Measurements from ENCODE around the gene WASHC2A. TPM values are rescaled to one million over a fixed set of nuclear protein-coding genes. Genes with fewer than 3 reads are reported as not detected.
"Not testable (repeated sequence)": the region's sequence is repeated elsewhere in the genome, so short reads cannot be mapped to it uniquely, and the experiment has no call there.

Gene WASHC2A
- total RNA-seq, 1 donor = 62.6 TPM

DNA sequence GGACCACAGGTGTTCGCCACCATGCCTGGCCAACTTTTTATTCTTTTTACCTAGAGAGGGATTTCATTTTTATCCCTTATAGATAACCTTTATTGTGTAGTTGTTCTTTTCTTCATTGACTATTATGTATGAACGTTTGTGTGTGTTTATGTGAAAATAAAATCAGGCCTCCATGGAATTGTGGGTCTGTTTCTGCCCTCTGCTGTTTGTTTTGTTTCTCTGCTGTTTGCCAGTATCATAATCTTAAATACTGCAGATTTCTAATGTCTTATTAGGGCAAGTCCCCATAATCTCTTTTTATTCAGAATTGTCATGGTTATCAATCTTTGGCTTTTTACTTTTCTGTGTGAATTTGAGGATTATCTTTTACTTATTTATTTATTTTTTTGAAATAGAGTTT, 7.8 kb downstream of the WASHC2A start:
- DNase-seq (ENCODE audit: low read depth) = peak; percentile 2
- TF ChIP-seq, protein P1, sequence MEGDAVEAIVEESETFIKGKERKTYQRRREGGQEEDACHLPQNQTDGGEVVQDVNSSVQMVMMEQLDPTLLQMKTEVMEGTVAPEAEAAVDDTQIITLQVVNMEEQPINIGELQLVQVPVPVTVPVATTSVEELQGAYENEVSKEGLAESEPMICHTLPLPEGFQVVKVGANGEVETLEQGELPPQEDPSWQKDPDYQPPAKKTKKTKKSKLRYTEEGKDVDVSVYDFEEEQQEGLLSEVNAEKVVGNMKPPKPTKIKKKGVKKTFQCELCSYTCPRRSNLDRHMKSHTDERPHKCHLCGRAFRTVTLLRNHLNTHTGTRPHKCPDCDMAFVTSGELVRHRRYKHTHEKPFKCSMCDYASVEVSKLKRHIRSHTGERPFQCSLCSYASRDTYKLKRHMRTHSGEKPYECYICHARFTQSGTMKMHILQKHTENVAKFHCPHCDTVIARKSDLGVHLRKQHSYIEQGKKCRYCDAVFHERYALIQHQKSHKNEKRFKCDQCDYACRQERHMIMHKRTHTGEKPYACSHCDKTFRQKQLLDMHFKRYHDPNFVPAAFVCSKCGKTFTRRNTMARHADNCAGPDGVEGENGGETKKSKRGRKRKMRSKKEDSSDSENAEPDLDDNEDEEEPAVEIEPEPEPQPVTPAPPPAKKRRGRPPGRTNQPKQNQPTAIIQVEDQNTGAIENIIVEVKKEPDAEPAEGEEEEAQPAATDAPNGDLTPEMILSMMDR (IDR thresholded peaks at IDR 0.05; ENCODE audit: insufficient read depth, low read depth, low read length) = peak; percentile 8

DNA sequence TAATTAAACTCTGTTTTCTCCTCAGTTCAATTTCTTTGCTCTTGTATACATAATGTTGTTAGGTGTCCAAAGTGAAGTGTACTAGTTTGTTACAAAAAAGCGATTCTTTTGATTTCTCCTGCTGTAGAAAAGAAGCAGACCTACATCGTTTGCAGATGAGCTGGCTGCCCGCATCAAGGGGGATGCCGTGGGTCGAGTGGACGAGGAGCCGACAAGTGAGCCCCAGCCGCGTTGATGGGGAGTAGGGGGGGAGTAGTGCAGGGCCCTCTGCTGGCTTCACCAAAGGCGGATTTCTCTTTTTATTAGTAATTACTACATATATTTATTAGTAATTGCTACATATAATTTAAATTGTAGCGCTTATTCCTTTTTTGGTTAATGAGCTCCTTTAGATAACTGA, 23.6 kb downstream of the WASHC2A start:
- not testable (repeated sequence) for H3K4me3 ChIP-seq (ENCODE audit: low read depth, low read length); DNase-seq (ENCODE audit: low read depth)

More for the DNA sequence above, 7.8 kb downstream of the WASHC2A start:
- not testable (repeated sequence) for H3K4me3 ChIP-seq (ENCODE audit: low read depth, low read length)

DNA sequence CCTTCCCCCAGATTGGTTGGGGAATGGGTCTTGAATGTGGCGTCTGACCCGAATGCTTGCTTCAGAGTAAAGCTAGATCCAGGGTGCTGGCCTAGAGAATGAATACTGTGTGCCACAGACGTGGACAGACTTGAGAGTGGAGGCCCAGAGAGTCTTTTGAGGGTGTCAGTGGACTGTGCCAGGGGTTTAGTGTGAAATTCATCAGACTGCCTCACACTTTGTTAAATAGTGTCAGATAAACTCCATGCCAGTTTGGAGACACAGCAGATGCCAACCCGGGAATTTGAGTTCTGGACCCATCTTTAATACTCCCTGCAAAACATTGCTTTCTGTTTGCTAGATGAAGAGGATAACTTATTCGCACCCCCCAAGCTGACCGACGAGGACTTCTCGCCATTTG, 25.2 kb downstream of the WASHC2A start:
- H3K4me3 ChIP-seq (ENCODE audit: low read depth, low read length); DNase-seq (ENCODE audit: low read depth): not testable (repeated sequence)

DNA sequence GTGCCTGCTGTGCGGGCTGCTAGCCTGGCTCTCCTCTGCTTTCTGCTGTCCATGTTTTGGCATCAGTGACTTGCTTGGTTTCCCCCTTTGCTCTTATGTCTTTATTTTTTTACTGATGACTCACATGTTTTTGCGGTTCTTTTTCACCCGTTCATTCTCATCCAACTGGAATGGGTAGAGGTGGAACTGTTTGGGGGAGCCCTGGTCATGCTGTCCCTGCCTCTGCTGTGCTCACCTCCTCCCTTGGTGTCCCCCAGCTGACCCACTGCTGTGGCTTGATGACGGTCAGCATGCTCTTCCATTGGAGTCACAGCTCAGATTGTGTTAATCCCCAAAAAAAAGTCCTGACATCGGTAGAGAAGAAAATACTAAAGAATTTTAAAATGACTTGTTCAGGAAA, 26.9 kb downstream of the WASHC2A start:
- DNase-seq (ENCODE audit: low read depth) = not testable (repeated sequence)

DNA sequence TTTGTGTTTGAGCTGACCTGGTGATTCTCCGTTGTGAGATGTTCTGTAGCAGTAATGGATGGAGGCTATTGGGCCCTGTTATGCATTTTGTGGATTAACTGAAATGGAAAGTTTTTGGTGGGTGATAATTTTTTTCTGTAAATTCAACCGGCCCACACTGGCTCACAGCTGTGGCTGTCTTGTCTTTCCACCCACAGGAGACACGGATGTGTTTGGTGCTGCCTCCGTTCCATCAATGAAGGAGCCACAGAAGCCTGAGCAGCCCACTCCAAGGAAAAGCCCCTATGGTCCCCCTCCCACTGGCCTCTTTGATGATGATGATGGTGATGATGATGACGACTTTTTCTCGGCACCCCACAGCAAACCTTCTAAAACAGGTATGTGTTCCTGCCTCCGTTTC, 27.6 kb downstream of the WASHC2A start:
- DNase-seq (ENCODE audit: low read depth); H3K4me3 ChIP-seq (ENCODE audit: low read depth, low read length): not testable (repeated sequence)

More for the DNA sequence above, 26.9 kb downstream of the WASHC2A start:
- not testable (repeated sequence) for H3K4me3 ChIP-seq (ENCODE audit: low read depth, low read length)

DNA sequence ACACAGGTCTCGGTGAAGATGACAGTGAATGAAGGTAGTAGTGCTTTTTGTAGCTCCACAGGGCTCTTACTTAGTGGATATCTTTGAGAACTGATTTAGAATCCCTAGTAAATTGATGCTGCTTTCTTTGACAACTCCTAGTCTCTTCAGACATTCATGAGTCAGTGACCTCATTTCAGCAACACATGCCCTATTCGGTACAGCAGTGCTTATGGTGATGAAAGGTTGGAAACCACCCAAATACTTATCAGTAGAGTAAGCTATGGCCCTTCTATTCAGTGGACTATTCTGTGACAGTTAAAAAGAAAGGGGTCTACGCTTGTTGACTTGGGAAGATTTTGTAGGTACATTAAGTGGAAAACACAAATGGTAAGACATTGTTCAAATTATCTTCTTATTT, 29.0 kb downstream of the WASHC2A start:
- not testable (repeated sequence) for H3K4me3 ChIP-seq (ENCODE audit: low read depth, low read length); DNase-seq (ENCODE audit: low read depth)

DNA sequence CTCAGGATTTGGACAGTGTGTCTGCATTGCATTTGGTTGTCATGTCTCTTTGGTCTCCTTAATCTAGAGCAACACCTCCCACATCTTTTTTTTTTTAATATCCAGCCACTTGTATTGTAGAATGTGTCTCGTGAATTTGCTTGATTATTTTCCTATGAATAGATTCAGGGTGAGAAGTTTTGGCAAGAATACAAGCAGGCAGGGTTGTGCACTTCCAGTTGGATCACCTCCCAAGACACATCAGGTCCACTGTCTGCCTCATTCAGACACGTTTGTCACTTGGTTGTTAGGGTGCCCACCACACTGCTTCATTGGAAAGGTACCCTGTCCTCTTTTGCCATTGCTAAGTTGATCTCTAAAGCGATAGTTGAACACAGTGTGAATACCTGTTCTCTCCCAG, 30.9 kb downstream of the WASHC2A start:
- H3K4me3 ChIP-seq (ENCODE audit: low read depth, low read length); DNase-seq (ENCODE audit: low read depth): not testable (repeated sequence)

DNA sequence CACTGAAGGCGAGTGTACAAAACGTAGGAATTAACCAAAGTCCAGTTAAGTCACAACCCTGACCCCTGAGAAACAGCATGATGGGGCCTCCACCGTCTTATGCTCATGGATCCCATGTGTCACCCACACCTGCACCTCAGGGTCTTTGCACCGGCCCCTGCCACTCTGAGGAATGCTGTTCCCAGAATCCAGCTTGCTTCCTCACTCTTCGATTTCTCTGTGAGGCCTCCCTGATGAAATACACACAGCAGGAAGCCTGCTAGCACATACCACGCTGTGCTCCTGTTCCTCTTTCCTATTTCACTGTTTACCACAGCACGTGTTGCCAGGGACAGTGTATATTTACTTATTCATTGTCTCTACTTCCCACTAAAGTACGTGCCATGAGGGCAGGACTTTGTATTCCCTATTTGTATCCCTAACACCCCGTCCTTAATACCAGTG, 33.4 kb downstream of the WASHC2A start:
- DNase-seq (ENCODE audit: low read depth); H3K4me3 ChIP-seq (ENCODE audit: low read depth, low read length): not testable (repeated sequence)

DNA sequence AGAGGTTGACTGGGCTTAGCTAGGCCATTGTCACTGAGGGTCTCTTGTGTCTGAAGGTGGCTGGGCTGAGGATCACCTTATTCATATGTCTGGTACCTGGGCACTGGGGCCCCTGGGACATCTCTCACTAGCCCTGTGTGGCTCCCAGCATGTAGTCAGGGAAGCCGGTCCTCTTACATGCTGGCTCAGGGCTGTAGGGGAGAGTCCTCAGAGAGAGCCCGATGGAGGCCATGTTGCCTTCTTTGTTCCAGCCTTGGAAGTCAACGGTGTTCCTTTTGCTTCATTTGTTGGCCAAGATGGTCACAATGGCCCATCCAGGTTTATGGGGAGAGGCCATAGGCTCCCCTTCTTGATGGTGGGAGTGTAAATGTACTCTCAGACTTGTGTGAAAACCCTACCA, 34.0 kb downstream of the WASHC2A start:
- H3K4me3 ChIP-seq (ENCODE audit: low read depth, low read length); DNase-seq (ENCODE audit: low read depth): not testable (repeated sequence)

DNA sequence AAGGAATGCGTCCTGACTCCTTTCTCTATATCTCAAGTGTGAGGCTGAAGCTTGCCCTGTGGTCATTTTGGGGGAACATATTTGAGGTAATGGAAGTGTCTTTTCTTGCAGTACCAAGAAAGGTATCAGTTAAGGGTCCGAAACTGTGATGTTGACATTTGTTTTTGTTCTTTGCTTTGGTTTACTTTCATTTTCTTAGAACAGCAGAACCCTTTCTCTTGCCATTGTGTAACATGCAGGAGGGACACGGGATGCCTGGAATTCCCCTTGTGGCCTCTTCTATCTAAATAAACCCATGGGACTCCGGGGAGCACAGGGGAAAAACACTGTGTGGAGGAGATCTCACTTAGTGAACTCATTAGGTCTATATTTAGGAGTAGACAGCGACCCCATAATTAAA, 34.5 kb downstream of the WASHC2A start:
- DNase-seq (ENCODE audit: low read depth) = peak; percentile 6
- not testable (repeated sequence) for H3K4me3 ChIP-seq (ENCODE audit: low read depth, low read length)

DNA sequence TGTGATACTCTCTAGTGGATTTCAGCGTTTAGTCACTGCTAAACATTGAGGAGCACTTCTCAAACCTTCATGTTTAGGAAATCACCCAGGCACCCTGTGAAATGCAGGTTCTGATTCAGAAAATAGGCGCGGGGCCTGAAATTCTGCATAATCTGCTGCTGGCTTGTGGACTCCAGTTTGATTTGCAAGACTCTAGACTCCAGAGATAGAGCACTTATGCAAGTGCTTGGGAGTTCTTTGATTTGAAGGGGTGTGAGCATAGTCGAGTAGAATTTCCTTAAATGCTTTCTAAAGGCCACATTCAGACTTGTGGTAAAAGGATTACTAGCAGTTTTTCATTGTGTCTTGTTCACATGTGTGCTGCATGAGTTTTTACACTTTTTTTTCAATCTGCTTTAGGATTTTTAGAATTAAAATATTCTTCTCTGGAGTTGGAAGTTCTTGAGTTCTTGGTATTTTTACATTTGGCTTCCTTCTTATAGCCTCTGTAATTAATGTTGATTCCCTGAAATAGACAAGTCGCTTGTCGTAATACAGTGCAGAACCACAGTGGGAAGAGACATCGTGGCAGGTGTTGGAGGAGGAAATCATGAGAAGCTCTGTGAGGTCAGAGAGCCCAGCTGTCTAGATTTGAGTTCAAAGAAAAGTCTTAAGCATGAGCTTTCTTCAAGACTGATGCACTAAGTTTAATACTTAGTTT, 41.4 kb downstream of the WASHC2A start:
- DNase-seq (ENCODE audit: low read depth); H3K4me3 ChIP-seq (ENCODE audit: low read depth, low read length): not testable (repeated sequence)

DNA sequence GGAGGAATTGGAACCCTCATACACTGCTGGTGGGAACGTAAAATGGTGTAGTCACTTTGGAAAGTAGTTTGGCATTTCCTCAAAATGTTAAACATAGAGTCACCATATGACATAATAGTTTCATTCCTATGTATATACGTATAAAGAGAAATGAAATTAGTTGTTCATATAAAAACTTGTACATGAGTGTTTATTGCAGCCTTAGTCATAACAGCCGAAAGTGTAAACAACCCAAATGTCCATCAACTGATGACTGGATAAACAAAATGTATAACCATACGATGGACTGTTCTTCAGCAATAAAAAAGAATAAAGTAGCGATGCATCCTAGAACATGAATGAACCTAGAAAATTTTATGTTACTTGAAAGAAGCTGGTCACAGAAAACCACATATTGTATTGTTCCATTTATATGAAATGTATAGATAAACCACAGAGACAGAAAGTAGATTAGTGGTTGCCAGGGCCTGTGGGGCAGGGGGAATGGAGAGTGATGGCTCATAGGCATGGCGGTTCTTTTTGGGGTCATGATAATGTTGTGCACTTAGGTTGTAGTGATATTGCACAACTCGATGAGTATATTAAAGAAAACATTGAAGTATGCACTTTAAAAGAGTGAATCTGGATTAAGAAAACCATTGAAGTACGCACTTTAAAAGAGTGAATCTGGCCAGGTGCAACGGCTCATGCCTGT, 44.8 kb downstream of the WASHC2A start:
- DNase-seq (ENCODE audit: low read depth); H3K4me3 ChIP-seq (ENCODE audit: low read depth, low read length): not testable (repeated sequence)

DNA sequence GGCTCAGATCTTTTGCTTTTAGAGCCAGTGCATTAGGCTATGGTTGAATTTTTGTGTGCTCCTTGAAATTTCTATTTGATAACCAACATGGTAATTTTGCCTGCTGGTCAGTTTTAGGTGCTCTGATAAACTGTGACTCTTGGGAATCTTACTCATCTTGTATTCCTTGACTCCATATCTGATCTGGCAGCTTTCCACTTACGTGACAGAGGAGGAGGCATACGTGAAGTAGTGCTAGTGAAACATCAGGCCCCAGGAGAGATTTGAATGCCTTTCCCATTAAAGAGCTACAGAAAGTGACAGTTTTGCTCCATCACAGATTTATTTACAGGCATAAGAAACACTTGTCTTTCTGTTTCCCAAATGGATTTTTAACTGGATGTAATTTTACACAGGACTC, 59.0 kb downstream of the WASHC2A start:
- not testable (repeated sequence) for H3K4me3 ChIP-seq (ENCODE audit: low read depth, low read length); DNase-seq (ENCODE audit: low read depth)

DNA sequence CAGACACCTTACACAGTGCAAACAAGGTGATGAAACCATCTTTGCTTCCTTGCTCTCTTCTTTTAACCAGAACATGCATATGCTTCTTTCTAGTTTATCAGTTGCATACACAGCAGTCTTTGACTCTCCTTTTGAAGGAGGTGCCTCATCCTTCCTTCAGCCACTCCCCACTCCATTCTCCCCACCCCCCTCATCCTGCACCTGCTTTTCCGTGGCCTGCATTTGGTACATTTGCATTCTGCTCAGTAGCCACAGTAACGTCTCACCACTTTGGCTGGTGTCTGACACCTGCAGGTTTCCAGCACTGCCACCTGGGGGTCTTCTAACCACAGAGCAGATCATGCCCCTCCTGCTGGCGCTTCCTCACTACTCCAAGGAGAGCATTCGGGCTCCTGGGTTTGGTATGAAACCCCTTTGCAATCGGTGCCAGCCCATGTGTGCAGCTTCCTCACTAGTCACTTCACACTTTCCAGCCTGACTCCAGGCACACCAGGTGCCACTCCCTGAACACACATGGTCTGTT, 60.1 kb downstream of the WASHC2A start:
- not testable (repeated sequence) for H3K4me3 ChIP-seq (ENCODE audit: low read depth, low read length); DNase-seq (ENCODE audit: low read depth)

DNA sequence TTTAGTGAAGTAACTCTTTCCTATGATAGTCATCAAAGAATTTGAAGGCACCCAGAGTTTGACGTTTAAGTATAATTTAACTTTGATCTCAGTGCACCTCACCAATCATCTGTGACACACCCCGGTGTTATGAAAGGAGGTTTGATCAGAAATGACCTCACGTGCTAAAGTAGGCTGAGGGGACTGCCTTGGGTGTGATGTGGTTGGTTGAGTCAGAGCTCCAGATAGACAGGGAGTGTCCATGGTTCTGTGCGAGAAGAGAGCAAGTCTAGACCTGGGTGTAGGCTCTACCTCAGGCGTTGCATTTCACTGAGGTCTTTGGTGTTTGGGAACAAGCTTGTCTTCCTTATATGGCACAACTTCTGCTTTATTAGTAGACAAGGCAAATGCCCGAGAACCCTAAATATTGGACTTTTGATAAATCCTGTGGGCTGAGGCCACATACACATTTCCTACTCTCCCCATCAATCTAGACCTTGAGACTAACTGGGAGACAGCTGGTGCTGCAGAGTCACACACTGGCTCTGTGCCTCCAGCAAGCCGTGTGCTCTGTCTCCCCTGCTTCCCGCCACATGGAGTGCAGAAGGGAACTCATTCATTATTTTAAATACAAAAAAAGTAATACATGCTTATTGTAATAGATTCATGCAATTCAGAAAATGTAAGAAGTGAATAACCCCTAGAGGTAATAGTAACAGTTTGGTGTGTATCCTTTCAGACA, 63.7 kb downstream of the WASHC2A start:
- H3K4me3 ChIP-seq (ENCODE audit: low read depth, low read length); DNase-seq (ENCODE audit: low read depth): not testable (repeated sequence)

DNA sequence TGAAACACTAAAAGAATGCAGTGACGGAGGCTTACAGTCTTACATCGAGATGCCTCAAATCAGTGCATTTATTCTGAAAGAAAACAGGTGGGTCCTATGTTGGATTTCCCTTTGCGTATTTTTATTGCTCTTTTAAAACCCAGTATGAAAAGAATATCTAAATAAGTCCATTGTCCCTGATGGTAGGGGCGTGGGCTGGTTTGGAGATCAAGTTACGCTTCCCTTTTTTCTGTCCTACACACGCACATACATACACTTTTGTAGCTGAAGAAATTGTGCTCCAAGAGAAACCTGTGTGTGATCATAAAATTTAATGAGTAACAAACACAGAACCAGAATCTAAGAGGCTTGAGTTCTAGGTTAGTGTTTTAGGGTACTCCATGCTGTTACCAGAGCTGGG, 64.6 kb downstream of the WASHC2A start:
- H3K4me3 ChIP-seq (ENCODE audit: low read depth, low read length); DNase-seq (ENCODE audit: low read depth): not testable (repeated sequence)

DNA sequence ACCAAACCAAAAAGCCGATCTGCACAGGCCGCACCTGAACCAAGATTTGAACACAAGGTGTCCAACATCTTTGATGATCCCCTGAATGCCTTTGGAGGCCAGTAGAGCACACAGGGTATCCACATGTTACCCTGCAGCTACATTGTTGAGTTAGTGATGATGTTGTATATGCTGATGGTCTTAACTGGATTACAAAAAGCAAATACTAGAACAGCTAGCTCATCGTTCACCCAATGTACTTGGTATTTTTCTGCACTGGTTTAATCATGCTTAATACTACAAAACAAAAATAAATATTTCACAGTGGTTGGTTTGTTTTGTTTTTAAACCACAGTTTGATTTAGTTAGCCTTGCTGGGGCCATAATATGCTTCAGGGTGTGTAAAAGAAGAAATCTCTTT, 65.1 kb downstream of the WASHC2A start:
- DNase-seq (ENCODE audit: low read depth) = not testable (repeated sequence)

More for the DNA sequence above, 65.1 kb downstream of the WASHC2A start:
- not testable (repeated sequence) for H3K4me3 ChIP-seq (ENCODE audit: low read depth, low read length)

All from fibroblast of villous mesenchyme (primary cell).